ENCODE data around the gene TGFBR2. TPM values are rescaled to one million over a fixed set of nuclear protein-coding genes. Genes with fewer than 3 reads are reported as not detected.

The TGFBR2 gene
- total RNA-seq, 2 donors from 2014 or later = 6.0 to 9.6 TPM

- no peaks in the 10 kb centered on the region for H3K9me3 ChIP-seq (ENCODE audit: control insufficient read depth, low read length)
- H3K36me3 ChIP-seq (ENCODE audit: control insufficient read depth, insufficient read depth, low read length) = peaks cover 7% of the 10 kb centered on the region
- no peak overlapping the region for H3K9ac ChIP-seq (ENCODE audit: extremely low read depth, low read length, poor library complexity, severe bottlenecking)
- TF ChIP-seq CTCF (conservative IDR thresholded peaks at IDR 0.05) = no peak
- Mint-ChIP-seq H3K36me3 (ENCODE audit: low read depth) (peaks cover 16% of the 10 kb centered on the region), H3K27ac (no peak overlapping the region), H3K4me3 (no peak overlapping the region), H3K27me3 (ENCODE audit: insufficient read depth) (no peaks in the 10 kb centered on the region), H3K4me1 (peaks cover 41% of the 10 kb centered on the region), H3K9me3 (no peaks in the 10 kb centered on the region)
- WGBS, 2 experiments (ENCODE audit: insufficient coverage in 1 of 2, insufficient read length in 1 of 2) = 99 to 100% methylated on average over 1 to 5 of the region's 5 CpGs
- H3K4me1 ChIP-seq (ENCODE audit: control insufficient read depth, insufficient read depth, low read length) = peaks cover 4% of the 10 kb centered on the region
- no peak overlapping the region for H3K4me3 ChIP-seq (ENCODE audit: low read length)
- no peak for DNase-seq
- H3K27ac ChIP-seq (ENCODE audit: low read depth, low read length) = no peak overlapping the region
- H3K27me3 ChIP-seq (ENCODE audit: control insufficient read depth, insufficient read depth, low read length, poor library complexity, severe bottlenecking) = no peaks in the 10 kb centered on the region
Measured at GRCh38 chr3:30617069-30617468, 10.7 kb downstream of the TGFBR2 start.

GRCh38 chr3:30617653-30618052 is 11.3 kb downstream of the TGFBR2 start:
- DNase-seq = no peak
- Mint-ChIP-seq H3K4me3 (no peak overlapping the region), H3K4me1 (peaks cover 37% of the 10 kb centered on the region), H3K36me3 (ENCODE audit: low read depth) (peaks cover 19% of the 10 kb centered on the region), H3K27me3 (ENCODE audit: insufficient read depth) (no peaks in the 10 kb centered on the region), H3K27ac (no peak overlapping the region), H3K9me3 (no peaks in the 10 kb centered on the region)
- no peak overlapping the region for H3K9ac ChIP-seq (ENCODE audit: extremely low read depth, low read length, poor library complexity, severe bottlenecking)
- no peak overlapping the region for H3K27ac ChIP-seq (ENCODE audit: low read depth, low read length)
- TF ChIP-seq CTCF (conservative IDR thresholded peaks at IDR 0.05) = no peak
- peaks cover 4% of the 10 kb centered on the region for H3K4me1 ChIP-seq (ENCODE audit: control insufficient read depth, insufficient read depth, low read length)
- no peaks in the 10 kb centered on the region for H3K27me3 ChIP-seq (ENCODE audit: control insufficient read depth, insufficient read depth, low read length, poor library complexity, severe bottlenecking)
- peaks cover 7% of the 10 kb centered on the region for H3K36me3 ChIP-seq (ENCODE audit: control insufficient read depth, insufficient read depth, low read length)
- 89 to 100% methylated on average over 2 of the region's 2 CpGs for WGBS, 2 experiments (ENCODE audit: insufficient coverage in 1 of 2, insufficient read length in 1 of 2)
- H3K9me3 ChIP-seq (ENCODE audit: control insufficient read depth, low read length) = no peaks in the 10 kb centered on the region
- H3K4me3 ChIP-seq (ENCODE audit: low read length) = no peak overlapping the region

GRCh38 chr3:30618526-30618925 is 12.1 kb downstream of the TGFBR2 start:
- H3K9me3 ChIP-seq (ENCODE audit: control insufficient read depth, low read length) = no peaks in the 10 kb centered on the region
- no peak overlapping the region for H3K27ac ChIP-seq (ENCODE audit: low read depth, low read length)
- Mint-ChIP-seq H3K4me1 (peaks cover 28% of the 10 kb centered on the region), H3K27ac (no peak overlapping the region), H3K4me3 (no peak overlapping the region), H3K27me3 (ENCODE audit: insufficient read depth) (no peaks in the 10 kb centered on the region), H3K36me3 (ENCODE audit: low read depth) (peaks cover 25% of the 10 kb centered on the region), H3K9me3 (no peaks in the 10 kb centered on the region)
- no peak overlapping the region for H3K9ac ChIP-seq (ENCODE audit: extremely low read depth, low read length, poor library complexity, severe bottlenecking)
- no peaks in the 10 kb centered on the region for H3K27me3 ChIP-seq (ENCODE audit: control insufficient read depth, insufficient read depth, low read length, poor library complexity, severe bottlenecking)
- no peak for DNase-seq
- H3K4me3 ChIP-seq (ENCODE audit: low read length) = no peak overlapping the region
- WGBS, 2 experiments (ENCODE audit: insufficient coverage in 1 of 2, insufficient read length in 1 of 2) = 97 to 98% methylated on average over 3 of the region's 3 CpGs
- peaks cover 14% of the 10 kb centered on the region for H3K36me3 ChIP-seq (ENCODE audit: control insufficient read depth, insufficient read depth, low read length)
- peaks cover 4% of the 10 kb centered on the region for H3K4me1 ChIP-seq (ENCODE audit: control insufficient read depth, insufficient read depth, low read length)
- TF ChIP-seq CTCF (conservative IDR thresholded peaks at IDR 0.05) = no peak

All from endodermal cell (in vitro differentiated cells).